Measurements from ENCODE around the gene BCAP29.

- TF ChIP-seq GATA3 (IDR thresholded peaks at IDR 0.05; ENCODE audit: low read depth, low read length) (no peak), GATA2 (IDR thresholded peaks at IDR 0.05; ENCODE audit: low read depth, low read length) (no peak)
These were observed 88.2 kb downstream of the BCAP29 start for GRCh38 chr7:107668296-107668695.
